ENCODE results near the gene CD79A.

CD79A gene

GRCh38 chr19:41877916-41878905, 1.1 kb downstream of the CD79A start:
- H3K4me3 ChIP-seq (ENCODE audit: low read depth, low read length): no peak overlapping the region
- no peak for TF ChIP-seq CTCF (conservative IDR thresholded peaks at IDR 0.05; ENCODE audit: low read depth, low read length)
- DNase-seq (ENCODE audit: low read depth): no peak

- TF ChIP-seq CTCF (conservative IDR thresholded peaks at IDR 0.05; ENCODE audit: low read depth, low read length): no peak
- no peak for DNase-seq (ENCODE audit: low read depth)
- no peak overlapping the region for H3K4me3 ChIP-seq (ENCODE audit: low read depth, low read length)
Observed at GRCh38 chr19:41879080-41879479, 2.0 kb downstream of the CD79A start.

- no peak for DNase-seq (ENCODE audit: low read depth)
- TF ChIP-seq CTCF (conservative IDR thresholded peaks at IDR 0.05; ENCODE audit: low read depth, low read length): no peak
- H3K4me3 ChIP-seq (ENCODE audit: low read depth, low read length): no peak overlapping the region
Observed at GRCh38 chr19:41879670-41880328, 2.7 kb downstream of the CD79A start.

- H3K4me3 ChIP-seq (ENCODE audit: low read depth, low read length): no peak overlapping the region
- DNase-seq (ENCODE audit: low read depth): no peak
- TF ChIP-seq CTCF (conservative IDR thresholded peaks at IDR 0.05; ENCODE audit: low read depth, low read length): no peak
Observed at GRCh38 chr19:41880329-41880708, 3.2 kb downstream of the CD79A start.

- no peak for TF ChIP-seq CTCF (conservative IDR thresholded peaks at IDR 0.05; ENCODE audit: low read depth, low read length)
- H3K4me3 ChIP-seq (ENCODE audit: low read depth, low read length): peak within 1 kb of the TSS; percentile 94
- no peak for DNase-seq (ENCODE audit: low read depth)
Observed at GRCh38 chr19:41882568-41883462, 5.7 kb downstream of the CD79A start, which contains the start of gene ARHGEF1. Gene ARHGEF1 (plus strand): TSS chr19:41883184. CDS start chr19:41888083, 4,899 bp downstream.

GRCh38 chr19:41883463-41883820, 6.4 kb downstream of the CD79A start:
- DNase-seq (ENCODE audit: low read depth): no peak
- peak overlapping the region; percentile 94 for H3K4me3 ChIP-seq (ENCODE audit: low read depth, low read length)
- TF ChIP-seq CTCF (conservative IDR thresholded peaks at IDR 0.05; ENCODE audit: low read depth, low read length): no peak
